DMS53 treated with DMSO at 0.1 percent for 48 hours (cell line): ENCODE results near the gene COL4A6.
A peak's percentile ranks its signal among the peaks of the same experiment; 100 is the strongest.

Experiments used
- DNase-seq: peaks from one replicate; lab custom pipeline; 2025; ENCODE audit not compliant: unreplicated experiment; lab: John Stamatoyannopoulos, UW

COL4A6 gene

DNA sequence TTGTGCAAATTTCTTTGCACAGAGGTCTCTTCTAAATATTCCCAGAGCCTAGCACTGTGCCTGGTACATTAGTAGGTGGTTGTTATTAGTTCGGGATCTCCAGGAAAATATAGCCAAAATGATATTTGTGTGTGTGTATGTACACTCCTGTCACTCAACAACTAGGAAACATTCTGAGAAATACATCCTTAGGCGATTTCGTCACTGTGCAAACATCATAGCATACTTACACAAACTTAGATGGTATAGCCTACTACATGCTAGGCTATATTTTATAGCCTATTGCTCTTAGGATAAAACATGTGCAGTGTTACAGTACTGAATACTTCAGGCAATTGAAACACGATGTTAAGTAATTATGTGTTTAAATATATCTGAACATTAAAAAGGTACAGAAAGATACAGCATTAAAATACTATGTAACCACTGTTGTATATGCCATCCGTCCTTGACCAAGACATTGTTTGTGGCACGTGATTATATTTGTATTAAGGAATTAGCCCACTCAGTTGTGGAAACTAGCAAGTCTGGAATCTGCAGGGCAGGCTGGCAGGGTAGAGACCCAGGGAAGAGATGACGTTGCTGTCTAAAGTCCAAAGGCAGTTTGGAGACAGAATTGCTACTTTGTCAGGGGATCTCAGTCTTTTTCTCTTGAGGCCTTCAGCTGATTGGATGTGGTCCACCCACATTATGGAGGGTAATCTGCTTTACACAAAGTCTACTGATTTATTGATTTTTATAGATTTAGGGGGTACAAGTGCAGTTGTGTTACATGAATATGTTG, 106.9 kb downstream of the COL4A6 start:
- no peak for DNase-seq

DNA sequence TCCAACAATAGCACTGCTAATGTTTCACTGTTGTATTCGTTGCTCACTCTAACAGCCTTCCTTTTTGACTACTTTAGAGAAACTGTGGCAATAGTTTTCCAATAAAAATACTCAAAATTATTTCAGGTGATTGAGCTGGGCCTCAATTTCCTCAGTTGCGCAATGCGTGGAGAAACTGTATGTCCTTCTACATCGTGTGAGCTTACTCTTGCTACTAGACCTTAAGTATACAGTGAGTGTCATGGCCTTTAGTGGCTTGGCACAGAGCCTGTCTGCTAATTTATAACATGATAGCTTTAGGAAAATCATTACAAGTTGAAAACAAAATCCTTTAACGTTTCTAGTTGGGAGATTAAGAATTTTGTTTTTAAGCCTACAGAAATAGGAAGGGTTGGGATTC, 114.5 kb downstream of the COL4A6 start:
- DNase-seq = no peak

DNA sequence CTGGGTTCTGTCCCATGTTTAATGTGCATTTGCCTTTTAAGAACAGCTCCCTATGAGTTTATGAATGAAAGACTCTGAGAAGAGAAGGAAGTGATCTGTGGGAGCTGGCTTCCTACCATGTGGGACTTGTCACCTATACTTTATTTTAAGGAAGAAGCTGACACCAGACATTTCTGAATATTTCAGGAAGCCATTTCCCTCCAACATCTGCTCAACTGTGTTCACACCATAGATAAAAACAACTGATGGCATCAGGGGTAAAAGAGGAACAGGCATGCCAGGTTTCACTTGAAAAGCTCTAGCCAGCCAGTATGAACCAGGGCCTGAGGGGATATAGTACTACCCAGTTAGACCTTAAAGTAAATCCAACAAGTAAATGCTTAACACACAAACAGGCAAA, 116.0 kb downstream of the COL4A6 start:
- no peak for DNase-seq

GRCh38 chrX:108316456-108316855, 121.8 kb downstream of the COL4A6 start:
- DNase-seq = no peak

DNA sequence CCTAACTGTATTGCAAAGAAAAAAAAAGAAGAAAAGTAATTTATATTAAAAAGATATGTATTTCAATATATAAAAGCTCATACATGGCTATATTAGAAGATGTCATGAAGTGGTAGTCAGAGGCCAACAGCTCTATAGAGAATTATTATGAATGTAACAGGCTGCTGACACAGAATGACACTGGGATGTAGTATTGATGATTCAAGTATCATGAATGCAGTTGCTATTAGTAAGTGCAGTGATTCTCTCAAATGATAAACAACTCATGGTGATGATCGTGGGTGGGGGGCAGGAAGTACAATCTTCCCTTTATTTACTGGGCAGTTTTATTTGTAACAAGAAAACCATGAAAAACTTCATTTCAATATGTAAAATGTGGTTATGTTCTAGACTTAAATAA, 124.6 kb downstream of the COL4A6 start:
- DNase-seq = no peak

GRCh38 chrX:108312957-108313356, 125.3 kb downstream of the COL4A6 start:
- DNase-seq = peak; percentile 3

DNA sequence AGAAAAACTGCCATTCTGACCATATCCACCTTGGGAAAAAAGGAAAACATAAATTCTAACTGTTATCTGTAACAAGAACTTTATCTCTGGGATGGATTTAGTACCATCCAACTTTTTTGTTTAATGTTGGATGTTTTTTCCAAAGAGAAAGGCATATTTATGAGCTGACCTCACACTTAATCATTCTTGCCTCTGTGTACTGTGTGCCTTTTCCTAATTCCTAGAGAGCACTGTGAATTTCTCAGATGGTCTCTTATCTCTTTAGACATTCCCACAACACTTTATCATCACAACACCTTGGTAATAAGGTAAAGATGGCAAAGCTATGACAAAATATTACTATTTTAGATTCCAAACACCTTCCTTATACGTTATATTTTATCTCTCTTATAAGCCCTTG, 126.2 kb downstream of the COL4A6 start:
- no peak for DNase-seq

GRCh38 chrX:108310506-108310905, 127.7 kb downstream of the COL4A6 start:
- no peak for DNase-seq

DNA sequence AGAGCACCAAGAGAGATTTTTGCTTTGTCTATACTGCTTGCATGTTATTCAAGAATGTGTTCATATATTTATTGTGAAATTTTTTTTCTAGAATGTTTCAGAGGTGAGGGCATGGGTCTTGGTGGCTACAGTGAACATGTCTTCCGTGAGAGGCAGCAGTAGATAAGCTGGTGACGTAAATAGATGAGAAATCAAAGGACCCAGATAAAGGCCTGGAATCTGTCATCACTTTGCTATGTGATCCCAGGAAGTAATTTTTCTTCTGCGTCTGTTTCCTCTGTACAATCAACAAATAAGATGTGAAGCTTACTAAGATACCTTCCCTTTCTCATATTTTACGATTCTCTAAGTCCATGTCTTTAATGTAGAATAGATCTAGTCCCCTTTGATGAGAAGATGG, 129.1 kb downstream of the COL4A6 start:
- DNase-seq = no peak

- DNase-seq = no peak
Observed at GRCh38 chrX:108307132-108308085, 130.8 kb downstream of the COL4A6 start.

DNA sequence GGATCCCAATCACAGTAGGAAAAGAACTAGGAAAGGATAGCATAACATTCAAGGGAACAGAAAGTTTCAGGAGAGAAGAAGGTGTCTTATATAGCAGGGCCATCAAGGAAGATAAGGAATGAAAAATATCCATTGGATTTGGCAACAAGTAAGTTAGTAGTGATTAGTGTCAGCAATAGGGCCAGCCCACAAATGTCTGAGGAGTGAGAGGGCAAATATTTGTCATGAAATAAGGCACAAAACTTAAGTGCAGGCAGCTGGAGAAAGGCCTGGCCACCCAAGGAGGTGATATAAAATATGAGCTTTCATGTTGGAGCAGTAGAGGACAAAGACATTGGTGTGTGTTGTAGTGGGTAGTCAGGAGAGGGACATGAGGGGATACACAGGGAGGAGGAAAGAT, 132.1 kb downstream of the COL4A6 start:
- no peak for DNase-seq

GRCh38 chrX:108304757-108305156, 133.5 kb downstream of the COL4A6 start:
- DNase-seq = no peak

DNA sequence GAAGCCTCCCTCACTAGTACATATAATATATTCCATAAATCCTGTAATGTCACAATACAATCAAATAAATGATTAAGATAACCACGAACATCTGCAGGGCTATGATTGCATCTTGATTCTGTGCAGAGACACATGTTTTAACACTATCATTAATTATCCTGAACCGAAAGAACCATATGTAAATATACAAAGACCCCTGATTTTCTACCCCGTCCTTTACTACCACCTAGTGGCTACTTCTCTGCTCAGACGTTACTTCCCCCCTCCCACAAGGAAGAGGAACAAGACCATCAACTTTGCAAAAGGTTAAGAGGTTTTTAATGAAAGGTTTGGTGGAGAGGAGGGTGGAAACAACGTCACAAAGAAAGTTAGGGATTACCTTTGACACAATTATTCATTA, 134.0 kb downstream of the COL4A6 start:
- no peak for DNase-seq

DNA sequence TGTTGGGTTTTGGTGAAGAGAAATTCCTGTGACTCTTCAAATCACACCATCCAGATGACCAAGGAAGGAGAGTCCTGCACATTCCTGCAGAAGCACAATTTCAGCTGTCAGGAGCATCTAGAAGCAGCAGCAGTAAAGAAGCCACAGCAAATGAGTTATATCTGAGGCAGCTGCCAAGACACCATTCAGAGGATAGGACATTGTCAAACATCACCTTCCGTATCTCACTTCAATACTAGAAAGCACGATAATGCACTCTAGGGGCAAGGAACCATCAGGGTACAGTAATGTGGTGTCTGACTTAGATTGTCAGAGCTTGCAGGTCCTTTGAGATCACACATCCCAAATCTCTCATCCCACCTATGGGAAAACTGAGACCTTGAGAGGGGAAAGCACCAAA, 134.5 kb downstream of the COL4A6 start:
- DNase-seq = no peak

GRCh38 chrX:108299704-108300103, 138.5 kb downstream of the COL4A6 start:
- DNase-seq = no peak

GRCh38 chrX:108299101-108299591, 139.1 kb downstream of the COL4A6 start:
- no peak for DNase-seq

GRCh38 chrX:108298165-108298602, 140.0 kb downstream of the COL4A6 start:
- DNase-seq = no peak

DNA sequence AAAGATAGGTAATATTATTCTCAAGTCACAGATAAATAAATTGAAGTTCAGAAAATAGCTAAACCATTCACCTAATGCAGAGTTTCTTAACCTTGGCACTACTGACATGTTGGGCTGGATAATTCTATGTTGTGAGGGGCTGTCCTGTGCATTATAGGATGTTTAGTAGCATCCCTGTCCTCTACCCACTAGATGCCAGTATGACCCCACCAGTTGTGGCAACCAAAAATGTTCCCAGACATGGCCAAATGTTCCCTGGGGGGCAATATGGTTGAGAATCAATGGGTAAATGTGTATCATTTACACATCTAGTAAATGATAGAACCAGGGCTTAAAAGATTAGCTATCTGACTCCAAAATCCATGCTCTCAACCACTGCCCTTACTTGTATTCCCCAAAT, 140.9 kb downstream of the COL4A6 start:
- no peak for DNase-seq

GRCh38 chrX:108292053-108292452, 146.2 kb downstream of the COL4A6 start:
- DNase-seq = no peak

DNA sequence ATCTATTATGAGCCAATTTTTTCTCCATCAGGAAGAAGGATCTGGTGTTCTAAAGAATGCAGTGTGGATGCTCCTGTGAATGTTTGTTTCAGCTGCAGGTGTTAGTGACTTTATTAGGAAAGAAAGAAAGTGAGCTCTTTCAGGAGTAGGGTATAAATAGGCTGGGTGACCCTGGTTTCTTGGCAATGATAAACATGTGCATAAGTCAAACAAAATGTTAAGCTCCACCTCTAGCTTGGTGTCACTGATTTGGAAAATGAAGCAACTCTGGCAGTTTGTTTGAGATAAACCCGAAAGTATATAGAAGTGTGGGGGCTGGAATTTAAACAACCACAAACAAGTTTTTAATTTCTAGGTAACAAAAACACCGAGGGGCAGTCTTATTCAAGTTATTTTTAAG, 152.3 kb downstream of the COL4A6 start:
- DNase-seq = no peak

DNA sequence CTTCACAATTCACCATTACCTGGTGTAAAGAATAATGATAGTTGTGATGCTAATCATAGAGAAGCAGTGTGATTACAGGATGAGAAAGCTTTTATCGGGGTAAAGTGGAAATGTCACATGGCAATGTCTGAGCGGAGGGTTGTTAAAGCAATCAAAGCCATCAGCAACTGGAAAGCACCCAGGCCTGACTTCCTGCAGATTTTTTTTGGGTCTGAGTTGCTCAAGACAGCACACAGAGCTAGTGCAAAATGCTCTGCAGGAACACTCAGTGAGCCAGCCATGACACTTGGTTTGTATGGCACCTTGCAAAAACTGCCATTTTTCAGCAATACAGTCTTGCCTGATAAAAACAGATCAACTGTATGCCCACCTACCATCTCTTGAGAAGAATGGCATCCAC, 152.9 kb downstream of the COL4A6 start:
- no peak for DNase-seq

- DNase-seq = no peak
Observed at GRCh38 chrX:108275732-108276131, 162.5 kb downstream of the COL4A6 start.
